Measurements from ENCODE around the gene USP15. TPM values are rescaled to one million over a fixed set of nuclear protein-coding genes. Genes with fewer than 3 reads are reported as not detected.

The USP15 gene
- total RNA-seq, 1 experiment from 2014 or later, result 36.6 TPM

Other genes starting within 250 kb of the USP15 start
- 21.8 and 24.6 TPM in 2 replicates for gene MON2, start 206.4 kb downstream of the USP15 start, total RNA-seq (2014; rRNA removed; shearing (Covaris generic))